A549 (cell line): ENCODE results near the gene ZNF423. TPM values are rescaled to one million over a fixed set of nuclear protein-coding genes. Genes with fewer than 3 reads are reported as not detected.

ENCODE experiments used
- ATAC-seq, 2 experiments: fragments of 200-7000 bp in 1 of 2; fragments of >200 bp in 1 of 2; cut with Nextera tagmentation in 1 of 2; cut with Tn5 transposase in 1 of 2; 3 replicates each; pipeline versions ENCODE4 v1.8.0 to v1.9.1; 2018 to 2020; ENCODE audit warnings: mild to moderate bottlenecking in 1 of 2, moderate library complexity in 1 of 2
- CTCF ChIA-PET: fragments of 300-600 bp; sonication (Branson Sonifier 250); formaldehyde crosslinking; extraction: SDS; loops from one replicate; lab custom pipeline; 2021; ENCODE audit warnings: antibody characterized with exemption, inconsistent platforms; lab: Yijun Ruan, JAX
- POLR2A ChIA-PET: fragments of 350-600 bp; formaldehyde crosslinking; extraction: SDS; loops from one replicate; lab custom pipeline; 2021; ENCODE audit warnings: antibody characterized with exemption, inconsistent platforms; lab: Yijun Ruan, JAX
- DNase-seq, 2 experiments: peaks; one replicate each; pipeline versions ENCODE4 v3.0.0 to v3.0.0-alpha.2; 2011 to 2016; ENCODE audit warnings: low read depth in 1 of 2, low spot score in 1 of 2
- FAIRE-seq: peaks from 2 replicates; lab custom pipeline; 2011; peaks lifted over from hg19 to GRCh38; lab: Jason Lieb, UNC
- H3K27ac ChIP-seq, 2 experiments: fragments of >200 bp; sonication (Bioruptor Twin); formaldehyde crosslinking; 3 replicates each; pipeline ENCODE4 v1.5.1; 2016 to 2017
- H3K4me1 ChIP-seq: fragments of >200 bp; sonication (Bioruptor Twin); formaldehyde crosslinking; 3 replicates; pipeline ENCODE4 v1.6.1; 2016
- H3K4me2 ChIP-seq: fragments of >200 bp; sonication (Bioruptor Twin); formaldehyde crosslinking; 3 replicates; pipeline ENCODE4 v1.6.1; 2016
- H3K4me3 ChIP-seq: fragments of >200 bp; sonication (Bioruptor Twin); formaldehyde crosslinking; 3 replicates; pipeline ENCODE4 v1.5.1; 2016
- H3K9me3 ChIP-seq: fragments of >200 bp; sonication (Bioruptor Twin); formaldehyde crosslinking; 3 replicates; pipeline ENCODE4 v1.6.1; 2016
- CBX2 ChIP-seq: fragments of 200-600 bp; sonication (generic); IDR thresholded peaks from 2 replicates; pipeline ENCODE4 v1.6.1; 2016; ENCODE audit warnings: low read depth, mild to moderate bottlenecking, borderline replicate concordance
- CEBPB ChIP-seq, 2 experiments: fragments of >200 bp in 1 of 2; sonication (Bioruptor Twin) in 1 of 2; formaldehyde crosslinking in 1 of 2; IDR thresholded peaks; 2 replicates each; pipeline ENCODE4 v1.6.1; 2012 to 2016
- EHF ChIP-seq: fragments of 250-450 bp; sonication (Bioruptor Pico); IDR thresholded peaks from 2 replicates; pipeline ENCODE4 v1.5.0; 2020; ENCODE audit warnings: mild to moderate bottlenecking
- EHMT2 ChIP-seq: fragments of 200-600 bp; sonication (generic); IDR thresholded peaks from 2 replicates; pipeline ENCODE4 v1.6.1; 2016; ENCODE audit warnings: antibody characterized with exemption, low read depth, mild to moderate bottlenecking, moderate library complexity
- EP300 ChIP-seq, 2 experiments: fragments of >200 bp; sonication (Bioruptor Twin); formaldehyde crosslinking; IDR thresholded peaks; 2 replicates in 1 of 2; 3 replicates in 1 of 2; pipeline ENCODE4 v1.6.1; 2016 to 2017
- FOSL2 ChIP-seq, 2 experiments: fragments of 450-650 bp in 1 of 2; fragments of >200 bp in 1 of 2; sonication (Bioruptor Twin) in 1 of 2; formaldehyde crosslinking; IDR thresholded peaks; 2 replicates each; pipeline versions ENCODE4 v1.5.0 to v1.6.1; 2016 to 2020; ENCODE audit warnings: mild to moderate bottlenecking in 1 of 2, moderate library complexity in 1 of 2
- FOXS1 ChIP-seq: fragments of 250-450 bp; sonication (Bioruptor Pico); IDR thresholded peaks from 2 replicates; pipeline ENCODE4 v1.5.0; 2020; ENCODE audit warnings: mild to moderate bottlenecking, moderate library complexity
- HOXB13 ChIP-seq: fragments of 250-450 bp; sonication (Bioruptor Pico); IDR thresholded peaks from 2 replicates; pipeline ENCODE4 v1.5.0; 2020; ENCODE audit warnings: low read depth, mild to moderate bottlenecking, moderate library complexity
- KDM1A ChIP-seq: fragments of 200-600 bp; sonication (generic); IDR thresholded peaks from 2 replicates; pipeline ENCODE4 v1.6.1; 2016; ENCODE audit warnings: low read depth, mild to moderate bottlenecking
- KDM5A ChIP-seq: fragments of 200-600 bp; sonication (generic); IDR thresholded peaks from 2 replicates; pipeline ENCODE4 v1.6.1; 2016; ENCODE audit warnings: antibody characterized with exemption, mild to moderate bottlenecking
- MAZ ChIP-seq: fragments of 150-350 bp; IDR thresholded peaks from 2 replicates; pipeline ENCODE4 v1.6.1; 2014; ENCODE audit warnings: antibody characterized with exemption, low read depth, low read length, borderline replicate concordance
- MYC ChIP-seq: IDR thresholded peaks from 2 replicates; pipeline ENCODE4 v1.6.1; 2012; ENCODE audit warnings: mild to moderate bottlenecking, inconsistent platforms, low read length, improper control_type of control experiment, borderline replicate concordance
- NR3C1 ChIP-seq: fragments of >200 bp; sonication (Bioruptor Twin); formaldehyde crosslinking; IDR thresholded peaks from 3 replicates; pipeline ENCODE4 v1.6.1; 2017
- POLR2A ChIP-seq: IDR thresholded peaks from 2 replicates; pipeline ENCODE4 v1.6.1; 2012; ENCODE audit warnings: mild to moderate bottlenecking, low read length
- POLR2AphosphoS2 ChIP-seq: conservative IDR thresholded peaks from 2 replicates; pipeline ENCODE4 v1.6.1; 2012; ENCODE audit warnings: low read length, improper control_type of control experiment, inconsistent platforms
- RCOR1 ChIP-seq: fragments of 150-350 bp; IDR thresholded peaks from 2 replicates; pipeline ENCODE4 v1.6.1; 2014; ENCODE audit warnings: antibody characterized with exemption, low read length, low read depth
- RNF2 ChIP-seq: fragments of 200-600 bp; sonication (generic); IDR thresholded peaks from 2 replicates; pipeline ENCODE4 v1.6.1; 2016; ENCODE audit warnings: low read depth, mild to moderate bottlenecking, antibody characterized with exemption, moderate library complexity, borderline replicate concordance
- SMC3 ChIP-seq: fragments of >200 bp; sonication (Bioruptor Twin); formaldehyde crosslinking; IDR thresholded peaks from 3 replicates; pipeline ENCODE4 v1.6.1; 2018; ENCODE audit warnings: inconsistent platforms
- SREBF2 ChIP-seq: fragments of 450-650 bp; IDR thresholded peaks from 2 replicates; pipeline ENCODE4 v1.6.1; 2014; ENCODE audit warnings: mild to moderate bottlenecking, moderate library complexity
- TP53 ChIP-seq: fragments of 250-450 bp; sonication (Bioruptor Pico); IDR thresholded peaks from 2 replicates; pipeline ENCODE4 v1.5.0; 2021; ENCODE audit warnings: mild to moderate bottlenecking, moderate library complexity
- ZC3H11A ChIP-seq: fragments of 450-650 bp; IDR thresholded peaks from 2 replicates; pipeline ENCODE4 v1.6.1; 2014; ENCODE audit warnings: antibody characterized with exemption, mild to moderate bottlenecking
- ZFP36 ChIP-seq: fragments of 450-650 bp; IDR thresholded peaks from 2 replicates; pipeline ENCODE4 v1.6.1; 2014; ENCODE audit warnings: borderline replicate concordance; ENCODE audit not compliant: partially characterized antibody
- ZNF302 ChIP-seq: fragments of 250-450 bp; sonication (Bioruptor Pico); IDR thresholded peaks from 2 replicates; pipeline ENCODE4 v1.9.0; 2021; ENCODE audit warnings: inconsistent platforms, mild to moderate bottlenecking, moderate library complexity
- ZSCAN20 ChIP-seq: fragments of 250-450 bp; sonication (Bioruptor Pico); IDR thresholded peaks from 2 replicates; pipeline ENCODE4 v1.8.0; 2022; ENCODE audit warnings: mild to moderate bottlenecking, moderate library complexity
- WGBS: methylation state at CpG from one replicate; pipeline ENCODE4 v1.1.6; 2017; ENCODE audit errors: missing lambda C conversion rate; 5-methylcytosine and 5-hydroxymethylcytosine counted together
- polyA plus RNA-seq, 4 experiments: library from polyadenylated mRNA; depleted of rRNA in 3 of 4; stranded (reverse); fragments of >200 nt; fragmentation: RNase III in 1 of 4; extraction: RNeasy Plus Mini Kit Qiagen cat#74134 plus additional on column Dnase treatment in 1 of 4; gene quantifications; 2 replicates in 3 of 4; 3 replicates in 1 of 4; pipeline ENCODE4 v1.2.3, GENCODE V29; 2011 to 2017
- TF ChIP-seq, protein P1 (sequence below): IDR thresholded peaks from 2 replicates; pipeline ENCODE4 v1.6.1; 2012; ENCODE audit warnings: low read depth, borderline replicate concordance
- TF ChIP-seq, protein P2 (sequence below): fragments of 450-650 bp; IDR thresholded peaks from 2 replicates; pipeline ENCODE4 v1.6.1; 2014; ENCODE audit warnings: antibody characterized with exemption
- TF ChIP-seq, protein P3 (sequence below): fragments of 250-450 bp; sonication (Bioruptor Pico); IDR thresholded peaks from 2 replicates; pipeline ENCODE4 v1.5.0; 2020; ENCODE audit warnings: low read depth, mild to moderate bottlenecking, moderate library complexity

Gene ZNF423
- polyA plus RNA-seq, 2 of the 4 experiments (the other 2 are of a cell fraction): 0.04 to 0.10 TPM

DNA sequence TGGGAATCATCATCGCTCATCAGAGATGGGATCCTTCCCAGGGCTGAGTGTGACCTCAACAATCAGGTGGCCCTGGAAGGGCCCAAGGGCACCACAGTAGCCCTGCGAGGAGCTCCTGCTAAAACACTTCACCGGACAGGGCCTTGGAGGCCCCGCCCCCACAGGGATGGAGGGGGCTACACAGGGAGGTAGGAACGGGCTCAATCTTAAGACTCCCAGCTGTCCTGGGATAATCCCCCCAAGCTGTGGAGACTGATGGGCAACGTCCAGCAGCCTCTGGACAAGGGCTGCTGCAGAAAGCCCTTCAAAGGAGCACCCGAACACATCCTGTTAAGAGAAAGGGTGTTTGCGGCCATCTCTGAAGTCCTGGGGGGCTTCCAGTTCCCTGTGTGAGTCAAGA lies 60.4 kb downstream of the ZNF423 start:
- H3K27ac ChIP-seq: no peak overlapping the region
- H3K4me1 ChIP-seq: no peaks in the 10 kb centered on the region
- ATAC-seq (no peak), FAIRE-seq (no peak), DNase-seq (no peak)
- no peaks in the 10 kb centered on the region for H3K9me3 ChIP-seq
- H3K4me3 ChIP-seq: no peak overlapping the region
- H3K4me2 ChIP-seq: no peak overlapping the region
- WGBS: 54% methylated on average over 5 of the region's 8 CpGs
- TF ChIP-seq KDM5A (no peak), FOSL2 (IDR thresholded peaks at IDR 0.05) (no peak), FOSL2 (CRISPR knock-in tag; IDR thresholded peaks at IDR 0.05) (no peak), EHF (no peak)
- CTCF ChIA-PET: no interaction called here
- POLR2A ChIA-PET: no interaction called here

DNA sequence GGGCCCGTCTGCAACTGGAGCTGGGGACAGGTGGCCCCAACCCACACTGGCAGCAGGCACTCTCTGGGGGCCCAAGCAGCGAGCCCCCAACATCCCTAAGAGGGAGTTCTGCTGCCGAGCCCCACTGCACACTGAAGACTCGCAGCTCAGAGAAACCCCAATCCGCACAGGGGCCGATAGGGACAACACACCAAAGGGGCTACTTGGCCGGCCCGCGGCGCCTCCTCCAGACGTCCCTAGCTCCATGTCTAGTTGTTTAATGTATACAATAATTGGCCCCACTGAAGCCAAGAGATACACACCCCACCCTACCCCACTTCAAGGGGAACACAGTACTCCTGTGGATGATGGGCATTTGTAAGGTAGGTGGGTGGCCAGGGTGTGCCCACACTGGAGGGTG lies 62.7 kb downstream of the ZNF423 start:
- POLR2A ChIA-PET: no interaction called here
- FAIRE-seq: no peak
- ATAC-seq: no peak
- Histone ChIP-seq H3K9me3 (no peaks in the 10 kb centered on the region), H3K4me3 (no peak overlapping the region), H3K4me2 (no peak overlapping the region), H3K27ac (no peak overlapping the region), H3K4me1 (no peaks in the 10 kb centered on the region)
- WGBS: 54% methylated on average over 10 of the region's 11 CpGs
- TF ChIP-seq KDM1A: no peak
- no peak for TF ChIP-seq RNF2
- TF ChIP-seq SMC3: no peak
- TF ChIP-seq HOXB13 (CRISPR knock-in tag): no peak
- no peak for TF ChIP-seq POLR2AphosphoS2
- TF ChIP-seq ZFP36: no peak
- no peak for TF ChIP-seq ZC3H11A
- no peak for TF ChIP-seq FOSL2 (IDR thresholded peaks at IDR 0.05)
- TF ChIP-seq FOSL2 (CRISPR knock-in tag; IDR thresholded peaks at IDR 0.05): no peak
- TF ChIP-seq SREBF2: no peak
- TF ChIP-seq RCOR1: no peak
- no peak for TF ChIP-seq NR3C1
- no peak for TF ChIP-seq CEBPB (IDR thresholded peaks at IDR 0.05)
- TF ChIP-seq TP53 (CRISPR knock-in tag): no peak
- TF ChIP-seq, protein P1, sequence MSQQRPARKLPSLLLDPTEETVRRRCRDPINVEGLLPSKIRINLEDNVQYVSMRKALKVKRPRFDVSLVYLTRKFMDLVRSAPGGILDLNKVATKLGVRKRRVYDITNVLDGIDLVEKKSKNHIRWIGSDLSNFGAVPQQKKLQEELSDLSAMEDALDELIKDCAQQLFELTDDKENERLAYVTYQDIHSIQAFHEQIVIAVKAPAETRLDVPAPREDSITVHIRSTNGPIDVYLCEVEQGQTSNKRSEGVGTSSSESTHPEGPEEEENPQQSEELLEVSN: no peak
- no peak for TF ChIP-seq MYC
- TF ChIP-seq EP300 (IDR thresholded peaks at IDR 0.05): no peak
- TF ChIP-seq, protein P2, sequence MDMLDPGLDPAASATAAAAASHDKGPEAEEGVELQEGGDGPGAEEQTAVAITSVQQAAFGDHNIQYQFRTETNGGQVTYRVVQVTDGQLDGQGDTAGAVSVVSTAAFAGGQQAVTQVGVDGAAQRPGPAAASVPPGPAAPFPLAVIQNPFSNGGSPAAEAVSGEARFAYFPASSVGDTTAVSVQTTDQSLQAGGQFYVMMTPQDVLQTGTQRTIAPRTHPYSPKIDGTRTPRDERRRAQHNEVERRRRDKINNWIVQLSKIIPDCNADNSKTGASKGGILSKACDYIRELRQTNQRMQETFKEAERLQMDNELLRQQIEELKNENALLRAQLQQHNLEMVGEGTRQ: no peak
- CTCF ChIA-PET: interaction anchor here (0.6 kb wide), 1 partner anchor 147 kb away, joined by 3 read pairs; no protein-coding TSS in a partner anchor
- no peak for DNase-seq

DNA sequence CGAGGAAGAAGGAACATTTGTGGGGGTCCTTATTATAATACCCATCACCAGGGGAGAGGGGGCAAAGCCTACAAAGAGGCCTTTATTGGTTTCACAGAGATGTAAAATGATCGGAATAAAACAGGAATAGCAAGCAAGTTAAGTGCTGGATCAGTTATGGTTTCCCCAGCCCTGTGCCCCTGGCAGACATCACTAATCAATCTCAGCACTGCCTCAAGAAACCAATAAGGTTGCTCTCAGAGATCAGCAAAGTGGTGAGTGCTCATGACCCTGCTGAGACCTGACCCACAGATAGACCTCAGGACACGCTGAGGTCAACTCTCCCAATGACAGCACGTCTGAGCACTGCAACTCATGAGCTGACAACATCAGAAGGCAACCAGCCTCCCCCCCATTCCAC lies 66.3 kb downstream of the ZNF423 start:
- CTCF ChIA-PET: no interaction called here
- FAIRE-seq: no peak

DNA sequence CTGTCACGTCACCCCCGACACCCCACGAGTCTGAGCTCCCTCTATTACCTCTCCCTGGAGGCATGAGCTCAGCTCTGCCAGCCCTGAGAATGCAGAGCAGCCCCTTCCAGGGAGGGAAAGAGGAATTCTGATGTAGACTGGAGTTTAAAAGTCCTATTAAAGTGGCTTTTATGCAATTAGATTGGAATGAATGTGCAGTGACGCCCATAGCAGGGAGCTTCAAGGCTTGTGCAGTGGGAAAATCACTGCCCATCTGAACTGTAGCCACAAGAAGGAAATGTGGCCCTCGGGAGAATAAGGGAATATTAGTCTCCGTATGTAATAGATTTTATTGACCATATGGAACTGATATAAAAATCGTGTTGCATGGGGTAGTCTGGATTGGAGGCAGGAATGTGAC lies 66.9 kb downstream of the ZNF423 start:
- FAIRE-seq (no peak), ATAC-seq (no peak), DNase-seq (no peak)
- no peak overlapping the region for H3K27ac ChIP-seq
- WGBS: 29% methylated on average over 7 of the region's 7 CpGs
- H3K4me2 ChIP-seq: no peak overlapping the region
- no peaks in the 10 kb centered on the region for H3K4me1 ChIP-seq
- H3K4me3 ChIP-seq: no peak overlapping the region
- ChIA-PET POLR2A (no interaction called here), CTCF (no interaction called here)
- no peak for TF ChIP-seq FOXS1 (CRISPR knock-in tag)
- TF ChIP-seq ZNF302 (CRISPR knock-in tag): no peak
- TF ChIP-seq MAZ: no peak
- TF ChIP-seq CBX2: no peak
- TF ChIP-seq FOSL2 (IDR thresholded peaks at IDR 0.05): no peak
- TF ChIP-seq FOSL2 (CRISPR knock-in tag; IDR thresholded peaks at IDR 0.05): no peak
- TF ChIP-seq ZSCAN20: no peak
- no peak for TF ChIP-seq EHMT2
- no peak for TF ChIP-seq EP300 (IDR thresholded peaks at IDR 0.05)
- TF ChIP-seq SREBF2: no peak
- TF ChIP-seq, protein P3, sequence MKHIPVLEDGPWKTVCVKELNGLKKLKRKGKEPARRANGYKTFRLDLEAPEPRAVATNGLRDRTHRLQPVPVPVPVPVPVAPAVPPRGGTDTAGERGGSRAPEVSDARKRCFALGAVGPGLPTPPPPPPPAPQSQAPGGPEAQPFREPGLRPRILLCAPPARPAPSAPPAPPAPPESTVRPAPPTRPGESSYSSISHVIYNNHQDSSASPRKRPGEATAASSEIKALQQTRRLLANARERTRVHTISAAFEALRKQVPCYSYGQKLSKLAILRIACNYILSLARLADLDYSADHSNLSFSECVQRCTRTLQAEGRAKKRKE (CRISPR knock-in tag): no peak
- TF ChIP-seq NR3C1: no peak
- TF ChIP-seq TP53 (CRISPR knock-in tag): no peak
- no peaks in the 10 kb centered on the region for H3K9me3 ChIP-seq

More for the DNA sequence above, 66.3 kb downstream of the ZNF423 start:
- H3K4me2 ChIP-seq: no peak overlapping the region
- 50% methylated on average over 4 of the region's 4 CpGs for WGBS
- POLR2A ChIA-PET: no interaction called here
- no peak for DNase-seq
- no peaks in the 10 kb centered on the region for H3K9me3 ChIP-seq
- H3K4me3 ChIP-seq: no peak overlapping the region
- no peak for TF ChIP-seq POLR2A
- ATAC-seq: no peak
- H3K4me1 ChIP-seq: no peaks in the 10 kb centered on the region
- no peak overlapping the region for H3K27ac ChIP-seq
